Non-pigmented ciliary epithelial cell (primary cell): ENCODE measurements around the gene CRYZL1.
A peak's percentile ranks its signal among the peaks of the same experiment; 100 is the strongest.

Experiments
- DNase-seq: peaks from one replicate; pipeline ENCODE4 v3.0.0-alpha.2; 2010; ENCODE audit warnings: low read depth

CRYZL1 gene

DNA sequence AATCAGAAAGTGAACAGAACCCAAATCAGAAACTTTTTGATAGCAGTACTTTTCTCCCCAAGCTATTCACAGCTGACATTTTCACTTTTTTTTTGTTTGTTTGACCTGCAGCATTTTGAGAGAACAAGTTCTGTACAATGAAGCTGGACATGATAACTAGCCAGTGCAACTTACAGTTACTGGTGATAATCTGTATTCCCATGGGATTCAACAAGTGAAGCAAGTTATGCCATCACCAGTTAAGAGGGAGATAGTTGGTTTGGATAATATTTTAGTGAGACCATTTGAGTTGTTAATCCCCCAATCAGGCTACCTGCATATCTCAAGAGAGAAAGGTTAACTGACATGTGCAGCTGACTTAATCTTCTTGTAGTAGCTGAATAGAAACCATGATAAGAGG, 80.6 kb downstream of the CRYZL1 start:
- no peak for DNase-seq

DNA sequence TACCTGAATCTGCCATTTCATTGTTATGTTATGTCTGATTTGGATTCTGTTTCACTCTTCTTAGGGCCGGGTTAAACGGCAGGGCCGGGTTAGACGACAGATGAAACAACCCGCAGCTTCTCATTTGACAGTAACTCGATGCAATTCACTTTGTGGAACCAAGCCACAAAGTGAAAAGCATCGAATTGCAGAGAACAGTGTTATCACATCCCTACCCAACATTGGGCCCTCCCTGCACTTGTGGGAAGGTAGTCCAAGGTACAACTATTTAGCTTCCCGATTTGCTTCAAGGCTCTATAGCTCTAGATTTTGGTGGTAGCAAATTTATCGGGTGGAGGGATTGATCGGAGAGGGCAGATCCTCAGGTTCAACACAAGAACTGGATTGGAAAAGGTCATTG, 81.7 kb downstream of the CRYZL1 start:
- DNase-seq: no peak

DNA sequence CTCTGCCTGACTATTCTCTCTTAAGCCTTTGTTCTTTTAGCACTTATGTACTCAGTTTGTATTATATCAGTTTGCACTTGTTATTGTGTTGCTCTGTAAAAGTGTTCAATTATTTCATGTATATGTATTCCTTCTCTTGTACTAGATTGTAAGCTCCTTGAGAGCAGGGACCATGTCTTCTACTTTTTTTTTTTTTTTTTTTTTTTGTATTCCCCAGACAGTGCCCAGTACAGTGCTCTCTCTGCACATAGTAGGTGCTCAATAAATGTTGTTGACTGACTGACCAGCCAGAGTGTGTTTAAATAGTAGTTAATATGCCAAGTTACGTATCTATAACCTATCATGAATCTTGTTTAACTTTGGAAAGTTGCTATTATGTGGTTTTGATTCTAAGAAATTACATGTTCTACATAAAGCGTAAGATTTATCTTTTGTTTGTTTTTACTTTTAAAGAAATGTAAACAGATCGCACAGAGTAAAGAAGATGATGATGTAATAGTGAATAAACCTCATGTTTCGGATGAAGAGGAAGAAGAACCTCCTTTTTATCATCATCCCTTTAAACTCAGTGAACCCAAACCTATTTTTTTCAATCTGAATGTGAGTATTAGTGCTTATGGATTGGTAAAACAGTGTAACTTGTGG, 82.6 kb downstream of the CRYZL1 start:
- no peak for DNase-seq

DNA sequence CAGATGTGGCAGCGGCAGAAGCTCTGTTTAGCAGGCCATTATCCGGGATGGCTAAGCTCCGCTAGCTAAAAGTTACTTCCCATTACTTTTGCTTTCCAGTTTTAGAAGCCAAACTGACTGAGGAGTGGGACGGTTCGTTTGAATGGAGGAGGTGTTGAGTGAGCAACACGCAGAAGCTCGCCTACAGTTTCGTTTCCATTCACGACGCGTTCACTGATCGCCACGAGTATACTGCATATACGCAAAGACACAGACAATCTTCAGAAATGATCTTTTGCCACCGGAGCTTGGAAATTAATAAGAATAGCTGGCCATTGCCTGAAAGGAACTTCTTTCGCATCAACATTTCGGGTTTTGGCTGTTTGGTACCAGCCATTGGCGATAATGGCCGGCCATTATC, 84.1 kb downstream of the CRYZL1 start:
- no peak for DNase-seq

DNA sequence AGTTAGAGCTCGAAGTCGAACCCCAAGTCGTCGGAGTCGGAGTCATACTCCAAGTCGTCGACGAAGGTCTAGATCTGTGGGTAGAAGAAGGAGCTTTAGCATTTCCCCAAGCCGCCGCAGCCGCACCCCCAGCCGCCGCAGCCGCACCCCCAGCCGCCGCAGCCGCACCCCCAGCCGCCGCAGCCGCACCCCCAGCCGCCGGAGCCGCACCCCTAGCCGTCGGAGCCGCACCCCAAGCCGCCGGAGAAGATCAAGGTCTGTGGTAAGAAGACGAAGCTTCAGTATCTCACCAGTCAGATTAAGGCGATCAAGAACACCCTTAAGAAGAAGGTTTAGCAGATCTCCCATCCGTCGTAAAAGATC, 86.6 kb downstream of the CRYZL1 start:
- no peak for DNase-seq

DNA sequence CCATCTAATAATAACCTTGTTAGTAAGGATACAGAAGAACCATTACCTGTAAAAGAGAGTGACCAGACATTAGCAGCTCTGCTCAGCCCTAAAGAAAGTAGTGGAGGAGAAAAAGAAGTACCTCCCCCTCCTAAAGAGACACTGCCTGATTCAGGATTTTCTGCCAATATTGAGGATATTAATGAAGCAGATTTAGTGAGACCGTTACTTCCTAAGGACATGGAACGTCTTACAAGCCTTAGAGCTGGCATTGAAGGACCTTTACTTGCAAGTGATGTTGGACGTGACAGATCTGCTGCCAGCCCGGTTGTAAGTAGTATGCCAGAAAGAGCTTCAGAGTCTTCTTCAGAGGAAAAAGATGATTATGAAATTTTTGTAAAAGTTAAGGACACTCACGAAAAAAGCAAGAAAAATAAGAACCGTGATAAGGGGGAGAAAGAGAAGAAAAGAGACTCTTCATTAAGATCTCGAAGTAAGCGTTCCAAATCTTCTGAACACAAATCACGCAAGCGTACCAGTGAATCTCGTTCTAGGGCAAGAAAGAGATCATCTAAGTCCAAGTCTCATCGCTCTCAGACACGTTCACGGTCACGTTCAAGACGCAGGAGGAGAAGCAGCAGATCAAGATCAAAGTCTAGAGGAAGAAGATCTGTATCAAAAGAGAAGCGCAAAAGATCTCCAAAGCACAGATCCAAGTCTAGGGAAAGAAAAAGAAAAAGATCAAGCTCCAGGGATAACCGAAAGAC, 87.1 kb downstream of the CRYZL1 start:
- no peak for DNase-seq

DNA sequence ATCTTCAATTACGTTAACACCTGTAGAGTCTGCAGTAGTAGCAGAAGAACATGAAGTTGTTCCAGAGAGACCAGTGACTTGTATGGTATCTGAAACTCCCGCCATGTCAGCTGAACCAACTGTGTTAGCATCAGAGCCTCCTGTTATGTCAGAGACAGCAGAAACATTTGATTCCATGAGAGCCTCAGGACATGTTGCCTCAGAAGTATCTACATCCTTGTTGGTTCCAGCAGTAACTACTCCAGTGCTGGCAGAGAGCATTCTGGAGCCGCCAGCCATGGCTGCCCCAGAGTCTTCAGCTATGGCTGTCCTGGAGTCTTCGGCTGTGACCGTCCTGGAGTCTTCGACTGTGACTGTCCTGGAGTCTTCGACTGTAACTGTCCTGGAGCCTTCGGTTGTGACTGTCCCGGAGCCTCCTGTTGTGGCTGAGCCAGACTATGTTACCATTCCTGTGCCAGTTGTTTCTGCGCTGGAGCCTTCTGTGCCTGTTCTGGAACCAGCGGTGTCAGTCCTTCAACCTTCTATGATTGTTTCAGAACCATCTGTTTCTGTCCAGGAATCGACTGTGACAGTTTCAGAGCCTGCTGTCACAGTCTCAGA, 88.4 kb downstream of the CRYZL1 start:
- DNase-seq: no peak

DNA sequence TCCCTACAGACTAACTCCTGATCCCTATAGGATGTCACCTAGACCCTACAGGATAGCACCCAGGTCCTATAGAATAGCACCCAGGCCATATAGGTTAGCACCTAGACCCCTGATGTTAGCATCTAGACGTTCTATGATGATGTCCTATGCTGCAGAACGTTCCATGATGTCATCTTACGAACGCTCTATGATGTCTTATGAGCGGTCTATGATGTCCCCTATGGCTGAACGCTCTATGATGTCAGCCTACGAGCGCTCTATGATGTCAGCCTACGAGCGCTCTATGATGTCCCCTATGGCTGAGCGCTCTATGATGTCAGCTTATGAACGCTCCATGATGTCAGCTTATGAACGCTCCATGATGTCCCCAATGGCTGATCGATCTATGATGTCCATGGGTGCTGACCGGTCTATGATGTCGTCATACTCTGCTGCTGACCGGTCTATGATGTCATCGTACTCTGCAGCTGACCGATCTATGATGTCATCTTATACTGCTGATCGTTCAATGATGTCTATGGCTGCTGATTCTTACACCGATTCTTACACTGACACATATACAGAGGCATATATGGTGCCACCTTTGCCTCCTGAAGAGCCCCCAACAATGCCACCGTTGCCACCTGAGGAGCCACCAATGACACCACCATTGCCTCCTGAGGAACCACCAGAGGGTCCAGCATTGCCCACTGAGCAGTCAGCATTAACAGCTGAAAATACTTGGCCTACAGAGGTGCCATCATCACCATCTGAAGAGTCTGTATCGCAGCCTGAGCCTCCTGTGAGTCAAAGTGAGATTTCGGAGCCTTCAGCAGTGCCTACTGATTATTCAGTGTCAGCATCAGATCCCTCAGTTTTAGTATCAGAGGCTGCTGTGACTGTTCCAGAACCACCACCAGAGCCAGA, 89.2 kb downstream of the CRYZL1 start:
- no peak for DNase-seq

DNA sequence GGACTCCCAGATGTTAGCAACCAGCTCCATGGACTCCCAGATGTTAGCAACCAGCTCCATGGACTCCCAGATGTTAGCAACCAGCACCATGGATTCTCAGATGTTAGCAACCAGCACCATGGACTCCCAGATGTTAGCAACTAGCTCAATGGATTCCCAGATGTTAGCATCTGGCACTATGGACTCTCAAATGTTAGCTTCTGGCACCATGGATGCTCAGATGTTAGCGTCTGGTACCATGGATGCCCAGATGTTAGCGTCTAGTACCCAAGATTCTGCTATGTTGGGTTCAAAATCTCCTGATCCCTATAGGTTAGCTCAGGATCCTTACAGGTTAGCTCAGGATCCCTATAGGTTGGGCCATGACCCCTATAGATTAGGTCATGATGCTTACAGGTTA, 89.9 kb downstream of the CRYZL1 start:
- DNase-seq: no peak

DNA sequence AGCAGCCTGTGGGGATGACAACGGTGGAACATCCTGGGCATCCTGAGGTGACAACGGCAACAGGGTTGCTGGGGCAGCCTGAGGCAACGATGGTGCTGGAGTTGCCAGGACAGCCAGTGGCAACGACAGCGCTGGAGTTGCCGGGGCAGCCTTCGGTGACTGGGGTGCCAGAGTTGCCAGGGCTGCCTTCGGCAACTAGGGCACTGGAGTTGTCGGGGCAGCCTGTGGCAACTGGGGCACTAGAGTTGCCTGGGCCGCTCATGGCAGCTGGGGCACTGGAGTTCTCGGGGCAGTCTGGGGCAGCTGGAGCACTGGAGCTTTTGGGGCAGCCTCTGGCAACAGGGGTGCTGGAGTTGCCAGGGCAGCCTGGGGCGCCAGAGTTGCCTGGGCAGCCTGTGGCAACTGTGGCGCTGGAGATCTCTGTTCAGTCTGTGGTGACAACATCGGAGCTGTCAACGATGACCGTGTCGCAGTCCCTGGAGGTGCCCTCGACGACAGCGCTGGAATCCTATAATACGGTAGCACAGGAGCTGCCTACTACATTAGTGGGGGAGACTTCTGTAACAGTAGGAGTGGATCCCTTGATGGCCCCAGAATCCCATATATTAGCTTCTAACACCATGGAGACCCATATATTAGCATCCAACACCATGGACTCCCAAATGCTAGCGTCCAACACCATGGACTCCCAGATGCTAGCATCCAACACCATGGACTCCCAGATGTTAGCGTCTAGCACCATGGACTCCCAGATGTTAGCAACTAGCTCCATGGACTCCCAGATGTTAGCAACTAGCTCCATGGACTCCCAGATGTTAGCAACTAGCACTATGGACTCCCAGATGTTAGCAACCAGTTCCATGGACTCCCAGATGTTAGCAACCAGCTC, 90.5 kb downstream of the CRYZL1 start:
- DNase-seq: no peak

DNA sequence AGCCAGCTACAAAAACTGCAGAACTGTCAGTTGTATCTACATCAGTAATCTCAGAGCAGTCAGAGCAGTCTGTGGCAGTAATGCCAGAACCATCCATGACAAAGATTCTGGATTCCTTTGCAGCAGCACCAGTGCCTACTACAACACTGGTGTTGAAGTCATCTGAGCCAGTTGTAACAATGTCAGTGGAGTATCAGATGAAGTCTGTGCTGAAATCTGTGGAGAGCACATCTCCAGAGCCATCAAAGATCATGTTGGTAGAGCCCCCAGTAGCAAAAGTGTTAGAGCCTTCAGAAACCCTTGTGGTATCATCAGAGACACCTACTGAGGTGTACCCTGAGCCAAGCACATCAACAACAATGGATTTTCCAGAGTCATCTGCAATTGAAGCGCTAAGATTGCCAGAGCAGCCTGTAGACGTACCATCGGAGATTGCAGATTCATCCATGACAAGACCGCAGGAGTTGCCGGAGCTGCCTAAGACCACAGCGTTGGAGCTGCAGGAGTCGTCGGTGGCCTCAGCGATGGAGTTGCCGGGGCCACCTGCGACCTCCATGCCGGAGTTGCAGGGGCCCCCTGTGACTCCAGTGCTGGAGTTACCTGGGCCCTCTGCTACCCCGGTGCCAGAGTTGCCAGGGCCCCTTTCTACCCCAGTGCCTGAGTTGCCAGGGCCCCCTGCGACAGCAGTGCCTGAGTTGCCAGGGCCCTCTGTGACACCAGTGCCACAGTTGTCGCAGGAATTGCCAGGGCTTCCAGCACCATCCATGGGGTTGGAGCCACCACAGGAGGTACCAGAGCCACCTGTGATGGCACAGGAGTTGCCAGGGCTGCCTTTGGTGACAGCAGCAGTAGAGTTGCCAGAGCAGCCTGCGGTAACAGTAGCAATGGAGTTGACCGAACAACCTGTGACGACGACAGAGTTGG, 91.4 kb downstream of the CRYZL1 start:
- DNase-seq: no peak

DNA sequence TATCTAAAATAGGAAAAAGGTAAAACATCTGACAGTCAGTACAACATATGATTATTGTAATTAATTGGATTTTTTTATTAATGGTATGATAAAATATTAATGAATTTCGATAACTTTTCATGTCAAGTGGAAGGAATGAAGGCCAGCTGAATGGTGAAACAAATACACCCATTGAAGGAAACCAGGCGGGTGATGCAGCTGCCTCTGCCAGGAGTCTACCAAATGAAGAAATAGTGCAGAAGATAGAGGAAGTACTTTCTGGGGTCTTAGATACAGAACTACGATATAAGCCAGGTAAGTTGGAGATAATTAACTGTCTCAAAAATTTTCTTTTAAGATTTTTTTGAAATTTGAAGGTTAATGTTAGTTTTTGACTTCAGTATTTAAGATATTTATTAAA, 95.5 kb downstream of the CRYZL1 start:
- DNase-seq: no peak

DNA sequence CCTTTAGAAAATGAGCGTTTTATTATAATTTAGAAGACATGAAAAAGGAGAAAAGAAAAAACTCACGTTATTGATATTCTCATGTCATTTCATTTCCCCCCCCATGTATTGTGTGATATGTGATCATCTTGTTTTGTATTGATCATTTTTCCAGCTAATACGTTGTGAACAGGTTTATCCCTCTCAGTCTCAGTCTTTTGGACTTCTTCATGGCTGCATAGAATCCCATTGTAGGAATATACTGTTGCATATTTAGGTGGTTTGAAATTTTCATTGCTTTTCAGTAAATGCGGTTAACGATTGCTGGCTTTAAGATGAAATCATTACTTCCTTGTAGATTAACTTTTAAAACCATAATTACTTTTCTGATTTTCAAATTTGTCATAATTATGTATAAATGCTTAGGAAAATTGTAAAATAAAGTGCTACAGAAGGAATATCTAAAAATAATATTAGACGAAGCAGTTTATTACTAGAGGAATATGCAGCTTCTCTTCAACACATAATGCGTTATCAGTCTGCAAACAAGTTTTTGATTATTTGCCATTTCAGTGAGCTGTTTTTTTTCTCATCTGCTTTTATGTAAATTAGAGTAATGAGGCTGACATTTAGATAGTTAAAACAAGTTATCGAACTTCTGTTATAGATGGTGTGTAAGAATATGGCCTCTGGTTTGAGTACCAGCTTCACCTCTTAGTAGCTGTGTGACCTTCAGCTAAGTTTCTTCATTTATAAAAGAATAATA, 96.9 kb downstream of the CRYZL1 start:
- DNase-seq: no peak

DNA sequence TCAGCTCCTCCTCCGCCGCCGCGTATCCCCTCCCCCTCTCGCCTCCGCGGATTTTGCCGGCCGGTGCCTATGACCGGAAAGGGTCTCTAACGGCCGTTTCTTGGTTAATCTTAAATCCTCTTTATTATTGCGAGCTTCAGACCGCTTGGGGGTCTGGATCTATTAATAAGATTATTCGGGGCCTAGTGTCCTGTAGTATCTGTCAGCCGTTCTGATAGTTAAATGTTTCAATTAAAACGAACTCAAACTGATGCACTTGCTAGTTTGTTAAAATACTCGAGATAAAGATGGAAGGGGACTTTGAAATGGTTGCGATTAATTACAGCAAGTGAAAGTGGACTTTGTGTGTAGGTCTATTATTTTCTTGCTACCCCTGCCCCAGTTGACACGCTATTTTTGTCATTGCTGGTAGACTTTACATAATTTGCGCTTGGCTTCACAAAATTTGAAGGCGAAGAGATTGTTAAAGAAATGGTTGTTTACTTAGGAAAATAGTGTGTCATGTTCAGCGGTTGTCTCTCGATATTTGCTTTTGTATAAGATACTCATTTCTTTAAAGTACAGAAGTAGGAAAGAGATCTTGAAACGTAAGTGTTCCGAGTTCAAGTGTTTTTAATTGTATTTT, 97.9 kb downstream of the CRYZL1 start:
- DNase-seq: no peak

DNA sequence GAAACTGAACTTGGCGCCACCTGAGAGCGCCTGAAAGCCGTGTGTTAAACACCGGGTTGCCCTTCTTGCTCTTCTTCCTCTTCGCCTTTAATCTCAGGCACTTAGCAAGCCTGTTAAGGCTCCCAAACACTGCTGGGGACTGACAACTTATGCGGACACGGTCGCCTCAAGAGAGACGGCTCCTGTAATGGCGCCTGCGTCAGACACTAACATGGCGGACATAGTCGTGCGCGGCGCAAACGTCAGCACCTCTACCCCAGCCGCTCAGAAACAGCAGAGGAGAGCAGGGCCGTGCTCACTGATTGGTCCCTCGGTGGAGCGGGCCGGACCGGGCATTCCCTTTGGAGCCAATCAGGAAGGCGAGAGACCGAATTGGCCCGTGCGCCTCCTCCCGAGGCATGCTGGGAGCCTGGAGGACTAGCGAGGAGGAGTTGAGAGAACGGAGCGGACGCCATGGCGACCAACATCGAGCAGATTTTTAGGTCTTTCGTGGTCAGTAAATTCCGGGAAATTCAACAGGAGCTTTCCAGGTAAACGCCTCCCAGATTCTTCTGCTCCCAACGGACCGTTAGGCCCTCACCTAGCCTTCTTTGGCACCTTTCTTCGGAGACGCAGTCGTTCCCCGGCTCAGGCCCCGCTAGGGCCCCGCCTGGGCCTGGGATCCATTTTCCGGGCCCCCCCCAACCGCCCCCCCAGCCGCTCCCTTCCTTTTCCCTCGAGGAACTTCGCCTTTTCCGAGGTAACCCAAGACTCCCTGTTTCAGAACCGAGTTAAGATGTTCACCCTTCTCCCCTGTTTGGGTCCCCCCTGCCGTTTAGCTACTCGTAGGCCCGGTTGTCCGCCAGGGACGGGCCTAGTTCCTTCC, 98.7 kb downstream of the CRYZL1 start, which contains the start of gene SON:
Gene SON, plus strand, starts transcription at position 399 of the 865 bp plus-strand sequence. Its CDS starts 55 bp downstream, at position 454.
- DNase-seq: peak; percentile 96

DNA sequence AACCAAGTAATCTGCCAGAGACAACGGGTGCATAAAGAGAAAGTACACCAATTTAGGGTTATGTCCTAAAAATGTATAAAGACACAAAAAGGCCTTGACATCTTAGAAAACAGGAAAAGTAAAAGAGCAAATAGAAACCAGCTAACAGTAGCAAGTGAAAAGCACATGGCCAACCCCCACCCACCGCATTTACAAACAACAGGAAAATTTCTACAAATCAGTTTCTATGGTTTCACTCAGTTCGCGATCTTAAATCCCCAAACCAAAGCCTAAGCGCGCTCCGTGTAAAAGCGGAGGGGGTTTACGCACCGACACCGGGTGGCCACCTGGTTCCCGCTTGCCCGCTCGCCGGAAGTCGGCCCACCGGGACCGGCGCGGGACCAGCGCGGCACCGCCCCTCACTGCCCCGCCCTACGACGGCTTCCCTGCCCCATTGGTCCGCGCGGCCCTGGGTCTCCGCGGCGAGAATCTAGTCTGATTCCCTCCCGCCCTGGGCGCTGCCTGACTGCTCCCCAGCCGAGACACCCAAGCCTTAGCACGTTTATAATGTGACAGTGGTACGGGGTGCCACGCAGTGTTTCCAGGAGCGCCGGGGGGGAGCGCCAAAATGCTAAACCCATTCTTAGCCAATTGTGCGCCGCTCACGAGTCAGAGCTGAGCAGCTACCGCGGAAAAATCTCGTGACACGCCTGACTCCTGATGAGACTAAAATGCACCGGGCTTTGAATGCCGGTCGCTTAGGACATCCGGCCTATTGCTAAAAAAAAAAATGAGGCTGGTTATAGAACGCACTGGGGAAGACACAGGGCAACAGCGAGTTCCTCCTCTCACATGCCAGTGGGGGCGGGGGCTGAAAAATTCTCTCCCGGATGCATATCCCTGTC, 99.5 kb downstream of the CRYZL1 start, which contains the start of gene GART:
Gene GART, minus strand, starts transcription at position 362 of the 884 bp plus-strand sequence. CDS start 2,802 bp downstream, outside the sequence.
- no peak for DNase-seq
